HepG2 (cell line): ENCODE results near the gene FBXO33. TPM values are rescaled to one million over a fixed set of nuclear protein-coding genes. Genes with fewer than 3 reads are reported as not detected.

Experiments used
- E2F1 ChIP-seq: sonication (generic); formaldehyde crosslinking; IDR thresholded peaks from 2 replicates; pipeline ENCODE4 v1.5.0; 2020; ENCODE audit warnings: missing genetic modification reagents
- EHMT2 ChIP-seq: fragments of 200-600 bp; sonication (generic); IDR thresholded peaks from 2 replicates; pipeline ENCODE4 v1.7.0; 2017; ENCODE audit warnings: antibody characterized with exemption, low read depth, low read length, borderline replicate concordance
- FOXO1 ChIP-seq: sonication (generic); formaldehyde crosslinking; IDR thresholded peaks from 2 replicates; pipeline ENCODE4 v1.4.0; 2020; ENCODE audit warnings: missing genetic modification reagents
- KLF13 ChIP-seq: sonication (generic); formaldehyde crosslinking; IDR thresholded peaks from 2 replicates; pipeline ENCODE4 v1.4.0; 2020; ENCODE audit warnings: mild to moderate bottlenecking, missing genetic modification reagents
- MLLT10 ChIP-seq: sonication (generic); formaldehyde crosslinking; IDR thresholded peaks from 2 replicates; pipeline ENCODE4 v1.4.0; 2020; ENCODE audit warnings: missing genetic modification reagents
- PATZ1 ChIP-seq: sonication (generic); formaldehyde crosslinking; IDR thresholded peaks from 2 replicates; pipeline ENCODE4 v1.4.0; 2020; ENCODE audit warnings: missing genetic modification reagents
- SIN3A ChIP-seq: IDR thresholded peaks from 2 replicates; pipeline ENCODE4 v1.6.1; 2011; ENCODE audit warnings: low read depth, mild to moderate bottlenecking, control low read depth, low read length, borderline replicate concordance
- THAP9 ChIP-seq: sonication (generic); formaldehyde crosslinking; IDR thresholded peaks from 2 replicates; pipeline ENCODE4; 2020; ENCODE audit warnings: missing genetic modification reagents, mild to moderate bottlenecking, borderline replicate concordance
- UBTF ChIP-seq: sonication (generic); formaldehyde crosslinking; IDR thresholded peaks from 2 replicates; pipeline ENCODE4 v1.4.0; 2020; ENCODE audit warnings: mild to moderate bottlenecking, missing genetic modification reagents
- YEATS2 ChIP-seq: sonication (generic); formaldehyde crosslinking; IDR thresholded peaks from 2 replicates; pipeline ENCODE4 v1.4.0; 2020; ENCODE audit warnings: missing genetic modification reagents, borderline replicate concordance
- ZKSCAN8 ChIP-seq: IDR thresholded peaks from 2 replicates; pipeline ENCODE4 v1.6.1; 2016; ENCODE audit warnings: borderline replicate concordance, missing genetic modification reagents, missing compliant biosample characterization
- ZNF18 ChIP-seq: sonication (generic); formaldehyde crosslinking; IDR thresholded peaks from 2 replicates; pipeline ENCODE4 v1.8.0; 2022; ENCODE audit warnings: mild to moderate bottlenecking, missing genetic modification reagents; ENCODE audit not compliant: insufficient replicate concordance
- polyA plus RNA-seq, 8 experiments: library from polyadenylated mRNA; depleted of rRNA in 3 of 8; stranded (reverse) in 7 of 8; unstranded in 1 of 8; fragments of >200 nt; fragmentation: Illumina TruSeq in 4 of 8; extraction: Trizol in 4 of 8; gene quantifications; 2 replicates each; pipeline versions ENCODE4 v1.2.1 to v1.2.3, GENCODE V29; 2011 to 2016; ENCODE audit warnings: low read depth in 4 of 8, missing spikeins in 1 of 8, mixed read lengths in 1 of 8; ENCODE audit not compliant: insufficient read depth in 1 of 8
- total RNA-seq, 5 experiments: library from RNA; depleted of rRNA; stranded (reverse); fragments of >200 nt; fragmentation: Illumina TruSeq; extraction: Trizol; gene quantifications; 2 replicates each; pipeline ENCODE4 v1.2.3, GENCODE V29; 2016; ENCODE audit warnings: low read depth in 1 of 5

Gene FBXO33
- total and polyA plus RNA-seq, 2 of the 13 experiments (the other 11 are each of a cell fraction or from before 2014, with no cell fraction given) = 15.5 to 16.9 TPM

GRCh38 chr14:39366460-39367386 is 65.5 kb downstream of the FBXO33 start (continued):
- TF ChIP-seq SIN3A (no peak), ZKSCAN8 (CRISPR knock-in tag) (no peak), KLF13 (CRISPR knock-in tag) (peak; percentile 24; the same call in 1 of the 2 replicates), MLLT10 (CRISPR knock-in tag) (no peak), THAP9 (CRISPR knock-in tag) (peak; percentile 52; the same call in 1 of the 2 replicates), YEATS2 (CRISPR knock-in tag) (no peak), UBTF (CRISPR knock-in tag) (0 out of 2 replicates have a peak, but pooled peaks have one; percentile 43), ZNF18 (CRISPR knock-in tag) (no peak), EHMT2 (no peak), FOXO1 (no peak), PATZ1 (CRISPR knock-in tag) (no peak), E2F1 (CRISPR knock-in tag) (no peak)
